Measurements from ENCODE around the gene TRPT1. TPM values are rescaled to one million over a fixed set of nuclear protein-coding genes. Genes with fewer than 3 reads are reported as not detected.

The TRPT1 gene
- total and polyA plus RNA-seq, 9 of the 15 experiments (the other 6 are each of a cell fraction or from before 2014, with no cell fraction given) = 4.6 to 41.7 (median 23.1) TPM

GRCh38 chr11:64241491-64242374 lies 15.7 kb upstream of the TRPT1 start (continued):
- TF ChIP-seq PBX2 (CRISPR knock-in tag; IDR thresholded peaks at IDR 0.05; ENCODE audit: low read depth) = peak; percentile 82
- TF ChIP-seq PBX2 (tag; conservative IDR thresholded peaks at IDR 0.05; ENCODE audit: low read depth) = peak; percentile 90
- no peak for TF ChIP-seq NBN (IDR thresholded peaks at IDR 0.05; ENCODE audit: low read depth)
- no peak for TF ChIP-seq STAT5A (IDR thresholded peaks at IDR 0.05; ENCODE audit: borderline replicate concordance, low read length)
- TF ChIP-seq CXXC5 (CRISPR knock-in tag; IDR thresholded peaks at IDR 0.05) = peak; percentile 7; the same call in 1 of the 2 replicates
- TF ChIP-seq ZBTB7A (IDR thresholded peaks at IDR 0.05; ENCODE audit: borderline replicate concordance, control insufficient read depth, low read depth, low read length) = peak; percentile 66
- TF ChIP-seq ZMIZ1 (IDR thresholded peaks at IDR 0.05; ENCODE audit: low read depth in 2 of 2, low read length in 2 of 2) = no peak
- TF ChIP-seq XRCC4 (IDR thresholded peaks at IDR 0.05; ENCODE audit: extremely low read depth, insufficient read depth, insufficient read length) = no peak
- no peak for TF ChIP-seq ZNF3 (CRISPR knock-in tag; IDR thresholded peaks at IDR 0.05)
- no peak for TF ChIP-seq ZNF511 (CRISPR knock-in tag; IDR thresholded peaks at IDR 0.05)
- no peak for TF ChIP-seq HOMEZ (CRISPR knock-in tag; IDR thresholded peaks at IDR 0.05)
- TF ChIP-seq PYGO2 (tag; IDR thresholded peaks at IDR 0.05) = no peak
- peak in 1 of 2 experiments; percentile 34; a peak in 1 of 4 replicates for TF ChIP-seq RCOR1 (IDR thresholded peaks at IDR 0.05; ENCODE audit: borderline replicate concordance in 1 of 2, low read depth in 2 of 2, low read length in 2 of 2)
- no peak for TF ChIP-seq NR2C1 (IDR thresholded peaks at IDR 0.05)
- no peak for TF ChIP-seq NR2C1 (tag; IDR thresholded peaks at IDR 0.05)
- no peak for TF ChIP-seq MYBL2 (IDR thresholded peaks at IDR 0.05; ENCODE audit: low read depth)
- no peak for TF ChIP-seq MYBL2 (CRISPR knock-in tag; IDR thresholded peaks at IDR 0.05; ENCODE audit: borderline replicate concordance)
- TF ChIP-seq ZNF780A (CRISPR knock-in tag; IDR thresholded peaks at IDR 0.05) = no peak
- no peak for TF ChIP-seq ARID2 (IDR thresholded peaks at IDR 0.05)
- TF ChIP-seq GABPB1 (CRISPR knock-in tag; IDR thresholded peaks at IDR 0.05) = no peak
